GM12873 (cell line): ENCODE results near the gene DDX27.

ENCODE experiments used
- CTCF ChIP-seq: IDR thresholded peaks from 2 replicates; pipeline ENCODE4 v1.5.1; 2012; ENCODE audit warnings: low read depth, mild to moderate bottlenecking, moderate library complexity, low read length, control low read depth; ENCODE audit not compliant: insufficient read depth; ENCODE audit errors: missing control alignments

DDX27 gene

DNA sequence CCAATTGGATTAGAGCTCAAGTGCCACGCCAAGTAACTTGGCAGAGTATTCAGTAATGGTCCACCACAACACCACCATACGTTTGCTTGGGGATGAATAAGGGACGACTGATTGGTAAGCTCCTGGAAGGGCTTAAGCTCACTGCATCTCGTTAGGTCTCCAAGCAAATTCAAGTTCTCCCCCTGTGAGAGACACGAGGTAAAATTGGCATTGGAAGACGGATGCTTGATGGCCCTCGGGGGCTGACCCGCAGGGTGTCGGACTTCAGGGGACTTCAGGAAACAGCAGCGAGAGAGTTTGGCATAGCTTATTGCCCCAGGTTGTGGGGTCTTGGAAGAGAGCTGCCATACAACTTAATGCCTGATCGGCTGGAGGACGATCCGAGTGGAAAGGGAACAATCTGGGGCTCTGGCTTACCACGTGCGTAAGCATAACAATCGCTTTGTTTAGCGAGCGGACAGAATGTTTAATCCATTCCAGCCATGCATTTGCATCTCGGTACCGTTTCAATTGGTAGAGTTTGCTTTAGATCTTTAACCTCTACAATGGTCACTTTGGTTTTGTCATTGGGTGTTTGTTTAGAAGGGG lies 63.5 kb downstream of the DDX27 start:
- no peak for TF ChIP-seq CTCF

DNA sequence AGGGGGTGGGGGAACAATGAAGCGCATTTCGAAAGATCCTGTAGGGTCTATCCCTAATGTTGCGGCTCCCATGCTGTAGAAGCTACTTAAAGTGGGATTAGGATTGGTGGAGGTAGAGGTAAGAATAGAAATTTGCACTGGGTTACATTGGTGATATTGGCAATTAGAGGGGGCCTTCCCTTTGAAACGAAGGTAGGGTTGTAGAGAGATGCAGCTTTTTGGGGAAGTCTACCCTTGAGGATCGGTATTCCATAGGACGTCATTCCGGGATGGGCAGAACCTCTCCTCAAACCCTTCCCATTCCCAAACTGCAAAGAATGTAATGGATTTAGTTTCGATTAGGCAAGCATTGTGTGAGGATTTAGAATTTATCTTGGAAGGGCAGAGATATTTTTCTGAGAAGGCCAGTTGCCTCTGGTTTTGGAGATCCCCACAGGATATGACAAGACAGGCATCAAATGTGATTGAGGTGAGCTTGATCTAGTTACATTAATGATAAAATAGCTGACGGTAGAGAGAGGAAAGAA lies 64.0 kb downstream of the DDX27 start:
- no peak for TF ChIP-seq CTCF

DNA sequence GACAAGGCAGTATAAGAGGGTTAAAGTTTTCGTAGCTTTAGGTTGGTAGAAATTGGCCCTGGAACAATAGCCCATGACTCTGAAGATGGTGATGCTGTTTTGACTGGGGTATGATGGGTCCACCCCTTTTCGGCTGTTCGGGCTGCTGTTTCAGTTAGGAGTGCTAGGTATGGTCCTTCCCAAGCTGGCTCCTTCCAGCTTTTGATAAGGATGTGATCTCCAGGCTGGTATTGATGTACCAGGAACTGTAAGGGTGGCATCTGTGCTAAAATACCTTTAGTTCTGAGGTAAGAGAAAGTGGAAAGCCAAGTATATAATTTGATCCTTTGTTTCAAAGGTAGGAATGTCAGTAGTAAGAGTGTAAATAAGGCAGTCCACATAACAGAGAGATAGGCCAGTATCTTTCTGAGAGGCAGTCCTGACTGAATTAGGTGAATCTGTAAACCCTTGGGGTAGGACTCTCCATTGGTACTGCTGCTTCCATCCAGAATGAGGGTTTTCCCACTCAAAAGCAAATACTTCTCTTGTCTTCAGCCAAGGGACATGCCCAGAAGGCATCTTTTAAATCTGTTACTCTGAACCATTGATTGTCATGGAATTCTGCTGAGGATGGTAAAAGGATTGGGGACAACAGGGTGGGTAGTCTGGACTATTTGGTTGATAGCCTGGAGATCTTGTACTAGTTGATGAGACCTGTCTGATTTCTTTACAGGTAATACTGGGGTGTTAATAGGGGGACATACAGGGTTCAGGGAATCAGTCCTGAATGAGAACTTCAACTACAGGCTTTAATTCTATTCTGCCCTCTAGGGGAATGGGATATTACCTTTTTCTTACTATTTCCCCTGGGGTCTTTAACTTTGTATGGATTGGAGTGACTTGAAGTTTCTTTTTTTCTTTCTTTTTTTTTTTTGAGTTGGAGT lies 64.7 kb downstream of the DDX27 start:
- no peak for TF ChIP-seq CTCF

- TF ChIP-seq CTCF: no peak
These were observed 65.6 kb downstream of the DDX27 start for GRCh38 chr20:49284818-49285217.

- no peak for TF ChIP-seq CTCF
These were observed 66.0 kb downstream of the DDX27 start for GRCh38 chr20:49285233-49285668.

DNA sequence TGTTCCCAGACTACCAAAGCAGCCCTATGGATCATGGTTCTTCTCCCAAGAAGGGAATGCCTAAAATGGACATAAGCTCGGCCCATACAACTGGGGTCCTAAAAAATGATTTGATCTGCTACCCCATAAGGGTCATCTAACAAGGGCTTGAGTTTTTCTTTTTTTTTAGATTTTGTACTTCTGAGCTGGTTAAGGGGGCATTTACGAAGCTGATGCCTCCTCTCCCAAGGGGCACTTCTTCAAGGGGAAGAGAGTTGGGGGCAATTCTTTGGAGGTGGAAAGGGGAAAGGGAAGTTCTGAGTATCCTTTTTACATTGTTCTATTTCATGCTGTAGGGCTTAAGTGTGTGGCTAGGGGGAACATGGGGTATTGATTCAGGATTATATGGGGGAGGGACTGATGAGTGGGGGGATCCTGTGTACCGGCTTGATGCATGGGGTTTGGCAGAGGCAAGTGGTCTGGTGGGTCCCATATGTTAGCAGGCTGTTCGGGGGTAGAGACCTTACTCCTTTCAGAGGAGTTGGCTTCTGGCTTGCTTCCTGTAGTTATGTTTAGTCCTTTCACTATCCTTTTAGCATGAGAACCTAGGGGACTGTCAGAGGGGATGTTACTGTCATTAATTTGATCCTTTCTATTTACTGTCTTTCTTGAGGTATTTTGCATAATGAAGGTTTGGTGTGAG lies 66.7 kb downstream of the DDX27 start:
- TF ChIP-seq CTCF: no peak
